Ishikawa (cell line): ENCODE results near the gene PEAK3.

ENCODE experiments used
- CEBPB ChIP-seq: IDR thresholded peaks from 2 replicates; pipeline ENCODE4 v1.6.1; 2012
- CREB1 ChIP-seq: IDR thresholded peaks from 2 replicates; pipeline ENCODE4 v1.6.1; 2012; ENCODE audit warnings: low read depth
- EGR1 ChIP-seq: IDR thresholded peaks from 2 replicates; pipeline ENCODE4 v1.6.1; 2012
- EP300 ChIP-seq: IDR thresholded peaks from 2 replicates; pipeline ENCODE4 v1.6.1; 2012; ENCODE audit warnings: borderline replicate concordance
- FOXM1 ChIP-seq: IDR thresholded peaks from 2 replicates; pipeline ENCODE4 v1.6.1; 2012; ENCODE audit warnings: low read depth, borderline replicate concordance
- MAX ChIP-seq: IDR thresholded peaks from 2 replicates; pipeline ENCODE4 v1.6.1; 2012
- NFIC ChIP-seq: IDR thresholded peaks from 2 replicates; pipeline ENCODE4 v1.6.1; 2012
- RAD21 ChIP-seq: IDR thresholded peaks from 2 replicates; pipeline ENCODE4 v1.6.1; 2012; ENCODE audit warnings: low read depth
- TAF1 ChIP-seq: IDR thresholded peaks from 2 replicates; pipeline ENCODE4 v1.6.1; 2012; ENCODE audit warnings: low read depth, mild to moderate bottlenecking
- TCF12 ChIP-seq: IDR thresholded peaks from 2 replicates; pipeline ENCODE4 v1.6.1; 2012; ENCODE audit warnings: low read depth
- TEAD4 ChIP-seq: IDR thresholded peaks from 2 replicates; pipeline ENCODE4 v1.6.1; 2012
- USF1 ChIP-seq: IDR thresholded peaks from 2 replicates; pipeline ENCODE4 v1.6.1; 2012
- YY1 ChIP-seq: IDR thresholded peaks from 2 replicates; pipeline ENCODE4 v1.6.1; 2012; ENCODE audit warnings: low read depth
- ZBTB7A ChIP-seq: IDR thresholded peaks from 2 replicates; pipeline ENCODE4 v1.6.1; 2012; ENCODE audit warnings: low read depth
- TF ChIP-seq, protein P1 (sequence below): IDR thresholded peaks from 2 replicates; pipeline ENCODE4 v1.6.1; 2012; ENCODE audit warnings: low read depth, mild to moderate bottlenecking

Gene PEAK3

DNA sequence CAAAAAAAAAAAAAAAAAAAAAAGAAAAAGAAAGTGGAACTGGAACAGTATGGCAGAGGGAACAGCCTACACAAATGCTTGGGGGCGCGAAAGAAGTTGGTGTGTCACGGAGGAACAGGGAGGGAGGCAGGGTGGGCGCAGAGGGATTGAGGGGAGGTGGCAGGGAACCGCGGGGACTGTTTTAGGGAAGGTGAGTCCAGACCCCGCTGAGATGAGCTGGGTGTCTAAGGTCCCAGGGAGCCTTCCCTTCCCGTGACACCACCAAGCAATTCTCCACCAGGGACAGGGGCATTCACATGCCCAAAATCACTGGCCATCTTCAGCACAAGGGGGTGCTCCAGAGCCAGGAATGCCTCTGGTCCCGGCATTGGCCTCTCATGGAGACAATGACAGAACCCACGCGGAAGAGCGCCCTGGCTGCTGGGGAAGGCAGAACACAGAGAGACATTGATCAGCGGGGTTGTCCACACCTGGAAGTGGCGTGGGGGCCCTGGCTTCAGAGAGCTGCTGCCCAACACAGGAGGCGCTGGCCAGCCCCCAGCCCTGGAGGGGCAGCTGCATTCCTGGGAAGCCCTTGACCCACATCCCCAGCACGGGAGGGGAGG, 6.9 kb downstream of the PEAK3 start:
- no peak for TF ChIP-seq EGR1
- TF ChIP-seq, protein P1, sequence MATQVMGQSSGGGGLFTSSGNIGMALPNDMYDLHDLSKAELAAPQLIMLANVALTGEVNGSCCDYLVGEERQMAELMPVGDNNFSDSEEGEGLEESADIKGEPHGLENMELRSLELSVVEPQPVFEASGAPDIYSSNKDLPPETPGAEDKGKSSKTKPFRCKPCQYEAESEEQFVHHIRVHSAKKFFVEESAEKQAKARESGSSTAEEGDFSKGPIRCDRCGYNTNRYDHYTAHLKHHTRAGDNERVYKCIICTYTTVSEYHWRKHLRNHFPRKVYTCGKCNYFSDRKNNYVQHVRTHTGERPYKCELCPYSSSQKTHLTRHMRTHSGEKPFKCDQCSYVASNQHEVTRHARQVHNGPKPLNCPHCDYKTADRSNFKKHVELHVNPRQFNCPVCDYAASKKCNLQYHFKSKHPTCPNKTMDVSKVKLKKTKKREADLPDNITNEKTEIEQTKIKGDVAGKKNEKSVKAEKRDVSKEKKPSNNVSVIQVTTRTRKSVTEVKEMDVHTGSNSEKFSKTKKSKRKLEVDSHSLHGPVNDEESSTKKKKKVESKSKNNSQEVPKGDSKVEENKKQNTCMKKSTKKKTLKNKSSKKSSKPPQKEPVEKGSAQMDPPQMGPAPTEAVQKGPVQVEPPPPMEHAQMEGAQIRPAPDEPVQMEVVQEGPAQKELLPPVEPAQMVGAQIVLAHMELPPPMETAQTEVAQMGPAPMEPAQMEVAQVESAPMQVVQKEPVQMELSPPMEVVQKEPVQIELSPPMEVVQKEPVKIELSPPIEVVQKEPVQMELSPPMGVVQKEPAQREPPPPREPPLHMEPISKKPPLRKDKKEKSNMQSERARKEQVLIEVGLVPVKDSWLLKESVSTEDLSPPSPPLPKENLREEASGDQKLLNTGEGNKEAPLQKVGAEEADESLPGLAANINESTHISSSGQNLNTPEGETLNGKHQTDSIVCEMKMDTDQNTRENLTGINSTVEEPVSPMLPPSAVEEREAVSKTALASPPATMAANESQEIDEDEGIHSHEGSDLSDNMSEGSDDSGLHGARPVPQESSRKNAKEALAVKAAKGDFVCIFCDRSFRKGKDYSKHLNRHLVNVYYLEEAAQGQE: 0 out of 2 replicates have a peak, but pooled peaks have one; percentile 23
- peak; percentile 54 for TF ChIP-seq TEAD4
- peak; percentile 73 for TF ChIP-seq RAD21
- no peak for TF ChIP-seq ZBTB7A
- no peak for TF ChIP-seq MAX
- TF ChIP-seq YY1: no peak

DNA sequence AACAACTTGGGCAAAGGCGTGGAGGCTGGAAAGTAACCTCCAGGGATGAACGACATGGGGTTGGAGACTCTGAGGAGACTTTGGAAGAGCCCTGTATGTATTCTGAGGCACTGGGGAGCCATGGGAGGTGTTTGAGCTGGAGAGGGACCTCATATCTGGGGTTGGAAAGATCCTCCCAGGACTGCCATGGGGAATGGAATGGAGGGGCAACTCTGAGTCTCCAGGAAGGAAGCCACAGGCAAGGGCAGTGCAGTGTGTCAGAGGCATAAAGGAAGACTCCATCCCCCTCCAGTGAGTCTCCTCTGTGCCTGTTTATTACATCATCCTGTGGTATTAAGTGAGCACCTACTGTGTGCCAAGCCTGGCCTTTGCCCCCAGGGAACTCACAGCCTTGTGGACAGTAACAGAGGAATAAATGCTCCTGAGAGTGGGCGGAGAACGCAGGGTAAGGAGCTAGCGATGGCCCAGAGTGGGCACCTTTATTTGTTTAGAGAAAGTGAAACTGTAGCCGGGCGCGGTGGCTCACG, 7.7 kb downstream of the PEAK3 start:
- TF ChIP-seq RAD21: no peak
- no peak for TF ChIP-seq ZBTB7A
- TF ChIP-seq CREB1: no peak
- no peak for TF ChIP-seq TCF12
- TF ChIP-seq EGR1: no peak
- TF ChIP-seq YY1: no peak
- TF ChIP-seq, protein P1: no peak
- no peak for TF ChIP-seq TAF1
- TF ChIP-seq USF1: no peak
- TF ChIP-seq TEAD4: no peak
- TF ChIP-seq EP300: no peak
- no peak for TF ChIP-seq MAX
- TF ChIP-seq NFIC: no peak
- no peak for TF ChIP-seq FOXM1
- no peak for TF ChIP-seq CEBPB

- TF ChIP-seq TAF1 (no peak), ZBTB7A (0 out of 2 replicates have a peak, but pooled peaks have one; percentile 58), MAX (no peak)
Measured at GRCh38 chr19:2273356-2274184, 8.4 kb downstream of the PEAK3 start.

- TF ChIP-seq TCF12 (no peak), EP300 (0 out of 2 replicates have a peak, but pooled peaks have one; percentile 2)
Measured at GRCh38 chr19:2271234-2272103, 10.5 kb downstream of the PEAK3 start.

DNA sequence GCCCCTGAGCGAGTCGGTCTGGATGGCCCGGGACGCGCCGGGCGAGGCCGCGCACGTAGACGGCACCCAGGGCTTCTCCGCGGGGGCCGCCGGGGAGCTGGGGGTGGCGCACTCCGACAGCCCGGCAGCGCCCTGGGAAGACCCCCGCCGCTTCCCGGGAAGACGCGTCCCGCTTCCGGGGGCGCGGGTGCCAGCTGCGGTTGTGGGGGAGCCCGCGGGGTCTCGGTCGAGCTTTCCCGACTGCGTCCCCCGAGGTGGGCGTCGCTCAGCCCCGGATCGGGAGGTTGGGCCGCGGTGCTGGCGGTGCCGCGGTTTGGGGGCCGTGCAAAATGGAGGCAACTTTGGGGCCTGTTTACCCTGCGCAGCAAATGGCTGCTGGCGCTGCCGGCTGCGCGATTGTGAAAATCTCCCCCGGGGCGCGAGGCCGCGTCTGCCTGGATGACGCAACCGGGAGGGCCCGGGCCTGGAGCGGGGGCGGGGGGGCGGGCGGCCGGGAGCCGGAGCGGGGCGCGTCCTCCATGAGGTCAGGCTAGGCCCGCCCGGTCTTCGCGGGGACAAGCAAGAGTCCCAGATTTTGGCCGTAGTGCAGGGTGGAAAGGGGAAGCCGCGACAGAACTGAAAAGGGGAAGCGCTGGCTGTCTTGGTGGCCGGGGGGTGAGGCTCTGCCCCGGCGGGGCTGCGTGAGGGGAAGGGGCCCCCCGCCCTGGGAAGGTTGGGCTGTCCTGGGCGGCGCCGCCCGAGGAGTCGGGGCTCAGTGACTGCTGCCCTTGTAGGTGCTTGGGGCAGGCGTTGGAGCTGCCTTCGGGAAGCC, 11.3 kb downstream of the PEAK3 start:
- TF ChIP-seq TEAD4 (0 out of 2 replicates have a peak, but pooled peaks have one; percentile 22), ZBTB7A (peak; percentile 27; the same call in 1 of the 2 replicates), EP300 (peak; percentile 5; the same call in 1 of the 2 replicates), EGR1 (peak; percentile 21; the same call in 1 of the 2 replicates), NFIC (no peak), YY1 (peak; percentile 88), CEBPB (peak; percentile 91), TCF12 (peak; percentile 24; the same call in 1 of the 2 replicates), MAX (peak; percentile 18; the same call in 1 of the 2 replicates), CREB1 (no peak)
- TF ChIP-seq, protein P1: no peak
